ENCODE data around the gene CTNND1.

- TF ChIP-seq GATA3 (IDR thresholded peaks at IDR 0.05; ENCODE audit: low read depth, low read length) (no peak), GATA2 (IDR thresholded peaks at IDR 0.05; ENCODE audit: low read depth, low read length) (no peak)
Measured at GRCh38 chr11:57770793-57771192, 9.2 kb downstream of the CTNND1 start.

All from SH-SY5Y (cell line).